Testis (tissue), 2 donors: ENCODE measurements around the gene FBXO38.

Experiments used
- POLR2A ChIP-seq: fragments of 450-650 bp; IDR thresholded peaks from one replicate; pipeline ENCODE4 v1.6.1; 2017; ENCODE audit warnings: antibody characterized with exemption, mild to moderate bottlenecking, moderate library complexity
- TF ChIP-seq, protein P1 (sequence below), 3 experiments: fragments of 450-650 bp in 2 of 3; fragments of 200-600 bp in 1 of 3; sonication (generic) in 1 of 3; IDR thresholded peaks; one replicate each; pipeline ENCODE4 v1.5.1; 2016 to 2019; ENCODE audit warnings: antibody characterized with exemption in 3 of 3, mild to moderate bottlenecking in 2 of 3, moderate library complexity in 1 of 3

DNA sequence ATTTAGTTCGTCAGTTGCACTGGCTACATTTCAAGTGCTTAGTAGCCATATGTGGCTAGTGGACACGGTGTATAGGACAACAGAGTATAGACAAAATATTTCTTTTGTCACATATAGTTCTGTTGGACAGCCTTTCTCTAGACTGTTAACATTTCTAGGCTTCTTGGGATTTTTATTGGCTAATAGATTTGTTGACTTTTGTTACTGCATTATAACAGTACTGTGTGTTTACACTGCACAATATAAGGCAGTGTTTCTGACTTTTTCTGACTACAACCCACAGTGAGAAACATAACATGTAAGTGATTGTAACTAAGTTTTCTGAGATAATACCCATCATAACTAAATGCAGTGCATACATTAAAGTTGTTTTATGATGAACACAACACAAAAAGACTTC, 11.3 kb downstream of the FBXO38 start:
- no peak for TF ChIP-seq POLR2A
- TF ChIP-seq, protein P1, sequence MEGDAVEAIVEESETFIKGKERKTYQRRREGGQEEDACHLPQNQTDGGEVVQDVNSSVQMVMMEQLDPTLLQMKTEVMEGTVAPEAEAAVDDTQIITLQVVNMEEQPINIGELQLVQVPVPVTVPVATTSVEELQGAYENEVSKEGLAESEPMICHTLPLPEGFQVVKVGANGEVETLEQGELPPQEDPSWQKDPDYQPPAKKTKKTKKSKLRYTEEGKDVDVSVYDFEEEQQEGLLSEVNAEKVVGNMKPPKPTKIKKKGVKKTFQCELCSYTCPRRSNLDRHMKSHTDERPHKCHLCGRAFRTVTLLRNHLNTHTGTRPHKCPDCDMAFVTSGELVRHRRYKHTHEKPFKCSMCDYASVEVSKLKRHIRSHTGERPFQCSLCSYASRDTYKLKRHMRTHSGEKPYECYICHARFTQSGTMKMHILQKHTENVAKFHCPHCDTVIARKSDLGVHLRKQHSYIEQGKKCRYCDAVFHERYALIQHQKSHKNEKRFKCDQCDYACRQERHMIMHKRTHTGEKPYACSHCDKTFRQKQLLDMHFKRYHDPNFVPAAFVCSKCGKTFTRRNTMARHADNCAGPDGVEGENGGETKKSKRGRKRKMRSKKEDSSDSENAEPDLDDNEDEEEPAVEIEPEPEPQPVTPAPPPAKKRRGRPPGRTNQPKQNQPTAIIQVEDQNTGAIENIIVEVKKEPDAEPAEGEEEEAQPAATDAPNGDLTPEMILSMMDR (IDR thresholded peaks at IDR 0.05) = no peak
